OCI-LY7 (cell line): ENCODE data around the gene PLEKHG5. TPM values are rescaled to one million over a fixed set of nuclear protein-coding genes. Genes with fewer than 3 reads are reported as not detected.

Experiments used
- BruUV-seq: library from RNA; stranded (reverse); fragments of 400-500 nt; replicated peaks from 2 replicates; lab custom pipeline; 2021; lab: Mats Ljungman, UMichigan
- CTCF ChIA-PET: fragments of 300-600 bp; sonication (Branson Sonifier 250); formaldehyde crosslinking; loops from one replicate; lab custom pipeline; 2022; ENCODE audit warnings: antibody characterized with exemption; ENCODE audit not compliant: unreplicated experiment; lab: Charles Lee
- POLR2A ChIA-PET: fragments of 300-600 bp; sonication (Branson Sonifier 250); formaldehyde crosslinking; loops from one replicate; lab custom pipeline; 2022; ENCODE audit warnings: antibody characterized with exemption; lab: Charles Lee
- DNase-seq: peaks from one replicate; pipeline ENCODE4 v3.0.0-alpha.2; 2015; ENCODE audit warnings: low spot score
- H2AFZ ChIP-seq: fragments of 200-600 bp; sonication (generic), shearing (Covaris generic); 2 replicates; pipeline ENCODE4 v1.6.1; 2014; ENCODE audit warnings: mild to moderate bottlenecking, antibody characterized with exemption, low read length, moderate library complexity
- H3K27ac ChIP-seq: fragments of 200-600 bp; sonication (generic); 2 replicates; pipeline ENCODE4 v1.5.1; 2014; ENCODE audit warnings: mixed run types, low read depth, mild to moderate bottlenecking, moderate library complexity, low read length, inconsistent platforms; ENCODE audit not compliant: poor library complexity, severe bottlenecking
- H3K36me3 ChIP-seq: fragments of 200-600 bp; sonication (generic); 2 replicates; pipeline ENCODE4 v1.6.1; 2014; ENCODE audit warnings: mild to moderate bottlenecking, antibody characterized with exemption, low read length, moderate library complexity, mixed read lengths; ENCODE audit not compliant: insufficient read depth
- H3K4me1 ChIP-seq: fragments of 200-600 bp; sonication (generic); 2 replicates; pipeline ENCODE4 v1.5.1; 2014; ENCODE audit warnings: mild to moderate bottlenecking, low read length; ENCODE audit not compliant: insufficient read depth, poor library complexity, severe bottlenecking
- H3K4me2 ChIP-seq: fragments of 200-600 bp; sonication (generic); 2 replicates; pipeline ENCODE4 v1.6.1; 2014; ENCODE audit warnings: mild to moderate bottlenecking, low read length
- H3K4me3 ChIP-seq: fragments of 200-600 bp; sonication (generic); 2 replicates; pipeline ENCODE4 v1.5.1; 2014; ENCODE audit warnings: mild to moderate bottlenecking, low read depth, low read length; ENCODE audit not compliant: poor library complexity, severe bottlenecking
- H3K79me2 ChIP-seq: fragments of 200-600 bp; sonication (generic); 2 replicates; pipeline ENCODE4 v1.6.1; 2016; ENCODE audit warnings: low read depth, mild to moderate bottlenecking, low read length, moderate library complexity, mixed read lengths; ENCODE audit not compliant: insufficient read depth
- H3K9me2 ChIP-seq: fragments of 200-600 bp; sonication (generic); 2 replicates; pipeline ENCODE4 v1.6.1; 2016; ENCODE audit warnings: mild to moderate bottlenecking, low read length, mixed read lengths; ENCODE audit not compliant: insufficient read depth
- H3K9me3 ChIP-seq: fragments of 200-600 bp; sonication (generic); 2 replicates; pipeline ENCODE4 v1.6.1; 2014; ENCODE audit warnings: mild to moderate bottlenecking, mixed run types, low read length, mixed read lengths
- H4K20me1 ChIP-seq: fragments of 200-600 bp; sonication (generic); 2 replicates; pipeline ENCODE4 v1.6.1; 2014; ENCODE audit warnings: mild to moderate bottlenecking, antibody characterized with exemption, low read length, moderate library complexity, mixed read lengths; ENCODE audit not compliant: insufficient read depth
- EZH2phosphoT487 ChIP-seq: fragments of 200-600 bp; sonication (generic); IDR thresholded peaks from 2 replicates; pipeline ENCODE4 v1.6.1; 2018; ENCODE audit warnings: low read depth, borderline replicate concordance, mild to moderate bottlenecking, mixed run types, antibody characterized with exemption, low read length, moderate library complexity, mixed read lengths
- intact Hi-C: fragments of 100-400 bp; cut with micrococcal nuclease; formaldehyde crosslinking; loops from one replicate; pipeline ENCODE4 v1.10.0; 2022; ENCODE audit not compliant: unreplicated experiment
- total RNA-seq, 2 experiments: library from RNA; depleted of rRNA in 1 of 2; stranded (reverse); fragments of >200 nt in 1 of 2; shearing (Covaris generic) in 1 of 2; gene quantifications; 2 replicates each; pipeline ENCODE4 v1.2.3, GENCODE V29; 2014 to 2022
- TF ChIP-seq, protein P1 (sequence below): fragments of 200-600 bp; sonication (generic); conservative IDR thresholded peaks from 2 replicates; pipeline ENCODE4 v1.5.1; 2014; ENCODE audit warnings: mild to moderate bottlenecking, antibody characterized with exemption, low read length, moderate library complexity, mixed read lengths

PLEKHG5 gene
- total RNA-seq, 2 experiments from 2014 or later: 1.6 to 2.4 TPM

DNA sequence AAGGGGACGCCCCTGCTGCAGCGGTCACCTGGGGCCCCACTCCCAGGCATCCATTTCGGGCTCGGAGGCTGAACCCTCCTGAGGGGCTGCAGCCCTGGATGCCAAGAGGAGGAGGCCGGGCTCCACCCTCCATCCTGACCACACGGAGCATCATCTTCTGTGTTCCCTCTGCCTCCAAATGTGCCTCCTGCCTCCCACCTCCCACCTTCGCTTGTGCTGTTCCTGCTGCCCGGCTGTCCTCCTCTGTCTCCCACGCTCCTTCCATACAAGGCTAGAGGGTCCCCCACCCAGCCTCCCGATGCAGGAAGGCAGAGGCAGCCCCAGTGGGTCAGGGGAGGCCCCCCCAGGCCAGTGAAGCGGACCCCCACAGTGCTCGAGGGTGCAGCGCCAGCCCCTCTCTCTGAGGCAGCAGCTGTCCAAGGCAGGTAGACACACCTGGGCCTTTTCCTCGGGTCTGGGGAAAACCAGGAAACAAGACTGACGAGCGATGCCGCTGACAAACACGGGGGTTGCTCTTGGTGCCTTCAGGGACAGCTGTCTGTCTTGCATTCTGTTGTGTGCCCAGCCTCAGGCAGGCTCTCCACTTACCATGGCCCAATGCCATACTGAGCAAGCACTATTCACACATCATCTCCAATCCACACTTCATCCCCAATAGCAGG is 16.8 kb upstream of the PLEKHG5 start:
- DNase-seq: no peak
- Histone ChIP-seq H2AFZ (no peak overlapping the region), H3K79me2 (no peaks in the 10 kb centered on the region), H3K9me2 (no peaks in the 10 kb centered on the region), H3K4me1 (no peaks in the 10 kb centered on the region), H3K36me3 (no peaks in the 10 kb centered on the region), H3K4me3 (no peak overlapping the region), H4K20me1 (no peaks in the 10 kb centered on the region; the same call in 1 of the 2 replicates), H3K4me2 (no peak overlapping the region), H3K9me3 (no peaks in the 10 kb centered on the region), H3K27ac (no peak overlapping the region)
- CTCF ChIA-PET: no interaction called here
- no TSS peak for BruUV-seq
- intact Hi-C loops: no loop called here
- no peak for TF ChIP-seq EZH2phosphoT487
- POLR2A ChIA-PET: interaction anchor here (0.8 kb wide), 1 partner anchor 14 kb away, joined by 3 read pairs; no protein-coding TSS in a partner anchor

DNA sequence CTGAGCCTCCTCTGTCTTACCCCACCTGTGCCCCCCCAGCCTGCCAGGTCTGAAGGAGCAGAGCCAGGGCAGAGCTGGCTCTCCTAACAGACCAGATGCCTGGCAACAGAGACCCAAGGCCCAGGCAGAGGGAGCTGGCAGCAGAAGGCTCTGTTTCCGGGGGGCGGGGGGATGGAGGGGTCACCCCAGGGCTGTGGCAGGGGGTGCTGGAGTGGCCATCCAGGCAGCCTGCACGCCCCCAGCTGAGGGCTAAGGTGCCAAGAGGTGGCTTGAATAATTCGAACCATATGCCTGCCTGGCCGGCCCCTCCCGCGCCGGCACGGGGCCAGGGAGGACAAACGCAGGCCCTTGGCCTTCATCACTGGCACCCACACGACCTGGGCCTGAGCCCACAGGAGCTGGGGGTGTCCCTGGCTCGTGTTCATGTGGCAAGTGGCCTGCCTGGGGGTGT is 16.0 kb upstream of the PLEKHG5 start:
- Histone ChIP-seq H3K36me3 (no peaks in the 10 kb centered on the region), H3K4me2 (no peak overlapping the region), H3K27ac (no peak overlapping the region), H3K79me2 (no peaks in the 10 kb centered on the region), H3K4me1 (no peaks in the 10 kb centered on the region), H3K9me3 (no peaks in the 10 kb centered on the region), H3K4me3 (no peak overlapping the region), H4K20me1 (no peaks in the 10 kb centered on the region; the same call in 1 of the 2 replicates), H3K9me2 (no peaks in the 10 kb centered on the region), H2AFZ (no peak overlapping the region)
- no peak for DNase-seq
- intact Hi-C loops: no loop called here
- TF ChIP-seq, protein P1, sequence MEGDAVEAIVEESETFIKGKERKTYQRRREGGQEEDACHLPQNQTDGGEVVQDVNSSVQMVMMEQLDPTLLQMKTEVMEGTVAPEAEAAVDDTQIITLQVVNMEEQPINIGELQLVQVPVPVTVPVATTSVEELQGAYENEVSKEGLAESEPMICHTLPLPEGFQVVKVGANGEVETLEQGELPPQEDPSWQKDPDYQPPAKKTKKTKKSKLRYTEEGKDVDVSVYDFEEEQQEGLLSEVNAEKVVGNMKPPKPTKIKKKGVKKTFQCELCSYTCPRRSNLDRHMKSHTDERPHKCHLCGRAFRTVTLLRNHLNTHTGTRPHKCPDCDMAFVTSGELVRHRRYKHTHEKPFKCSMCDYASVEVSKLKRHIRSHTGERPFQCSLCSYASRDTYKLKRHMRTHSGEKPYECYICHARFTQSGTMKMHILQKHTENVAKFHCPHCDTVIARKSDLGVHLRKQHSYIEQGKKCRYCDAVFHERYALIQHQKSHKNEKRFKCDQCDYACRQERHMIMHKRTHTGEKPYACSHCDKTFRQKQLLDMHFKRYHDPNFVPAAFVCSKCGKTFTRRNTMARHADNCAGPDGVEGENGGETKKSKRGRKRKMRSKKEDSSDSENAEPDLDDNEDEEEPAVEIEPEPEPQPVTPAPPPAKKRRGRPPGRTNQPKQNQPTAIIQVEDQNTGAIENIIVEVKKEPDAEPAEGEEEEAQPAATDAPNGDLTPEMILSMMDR: no peak
- no peak for TF ChIP-seq EZH2phosphoT487
- BruUV-seq: no TSS peak
- ChIA-PET CTCF (no interaction called here), POLR2A (interaction anchor here (0.6 kb wide), 1 partner anchor 221 kb away, joined by 6 read pairs; no protein-coding TSS in a partner anchor)

DNA sequence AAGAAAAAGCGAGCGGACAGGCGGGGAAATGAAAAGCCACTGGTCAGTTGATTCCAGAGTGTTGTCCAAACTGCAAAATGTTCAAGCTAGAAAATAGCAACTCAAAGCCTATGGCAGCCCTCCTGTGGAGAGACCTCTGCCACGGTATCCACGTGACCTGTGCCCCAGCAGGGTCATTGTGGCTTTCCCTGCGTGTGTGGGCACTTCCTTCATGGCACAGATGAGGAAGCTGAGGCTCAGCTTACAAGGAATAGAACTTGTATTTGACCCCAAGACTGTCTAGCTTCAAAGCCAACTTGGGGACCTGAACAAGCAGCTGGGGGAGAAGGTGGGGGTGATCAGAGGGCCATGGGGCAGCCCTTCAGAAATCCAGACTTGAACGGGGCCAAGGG is 15.6 kb upstream of the PLEKHG5 start:
- no peaks in the 10 kb centered on the region for H3K4me1 ChIP-seq
- no peak overlapping the region for H2AFZ ChIP-seq
- H3K4me3 ChIP-seq: no peak overlapping the region
- H3K4me2 ChIP-seq: no peak overlapping the region
- H3K9me3 ChIP-seq: no peaks in the 10 kb centered on the region
- no peaks in the 10 kb centered on the region; the same call in 1 of the 2 replicates for H4K20me1 ChIP-seq
- intact Hi-C loops: no loop called here
- POLR2A ChIA-PET: interaction anchor here (0.6 kb wide), 1 partner anchor 220 kb away, joined by 6 read pairs; no protein-coding TSS in a partner anchor
- no peaks in the 10 kb centered on the region for H3K36me3 ChIP-seq
- no peaks in the 10 kb centered on the region for H3K79me2 ChIP-seq
- no peak overlapping the region for H3K27ac ChIP-seq
- TF ChIP-seq, protein P1: no peak
- TF ChIP-seq EZH2phosphoT487: no peak
- no TSS peak for BruUV-seq
- no peak for DNase-seq
- no peaks in the 10 kb centered on the region for H3K9me2 ChIP-seq
- CTCF ChIA-PET: no interaction called here
